Stromal cell of bone marrow (primary cell): ENCODE measurements around the gene SLCO3A1.

ENCODE experiments used
- DNase-seq: peaks from one replicate; pipeline ENCODE4 v3.0.0-alpha.2; 2012; ENCODE audit warnings: low read depth

The SLCO3A1 gene

GRCh38 chr15:92130244-92130643 lies 276.7 kb downstream of the SLCO3A1 start:
- DNase-seq: no peak

GRCh38 chr15:92130906-92131305 lies 277.4 kb downstream of the SLCO3A1 start:
- no peak for DNase-seq

GRCh38 chr15:92132982-92133755 lies 279.7 kb downstream of the SLCO3A1 start:
- no peak for DNase-seq

GRCh38 chr15:92140796-92141195 lies 287.3 kb downstream of the SLCO3A1 start:
- no peak for DNase-seq

- no peak for DNase-seq
These were observed 288.1 kb downstream of the SLCO3A1 start for GRCh38 chr15:92141607-92142006.

GRCh38 chr15:92142242-92143232 lies 289.0 kb downstream of the SLCO3A1 start:
- DNase-seq: peak; percentile 12

- no peak for DNase-seq
These were observed 290.3 kb downstream of the SLCO3A1 start for GRCh38 chr15:92143765-92144164.

- DNase-seq: no peak
These were observed 293.1 kb downstream of the SLCO3A1 start for GRCh38 chr15:92146511-92147150.

- peak; percentile 18 for DNase-seq
These were observed 295.5 kb downstream of the SLCO3A1 start for GRCh38 chr15:92149029-92149428.

GRCh38 chr15:92149465-92149864 lies 296.0 kb downstream of the SLCO3A1 start:
- no peak for DNase-seq

- no peak for DNase-seq
These were observed 297.7 kb downstream of the SLCO3A1 start for GRCh38 chr15:92151168-92151567.

GRCh38 chr15:92151741-92152140 lies 298.2 kb downstream of the SLCO3A1 start:
- DNase-seq: no peak

GRCh38 chr15:92152983-92153382 lies 299.5 kb downstream of the SLCO3A1 start:
- DNase-seq: no peak

GRCh38 chr15:92153620-92154019 lies 300.1 kb downstream of the SLCO3A1 start:
- DNase-seq: no peak

GRCh38 chr15:92155934-92156333 lies 302.4 kb downstream of the SLCO3A1 start:
- no peak for DNase-seq

- no peak for DNase-seq
These were observed 304.3 kb downstream of the SLCO3A1 start for GRCh38 chr15:92157666-92158298.

- DNase-seq: no peak
These were observed 304.9 kb downstream of the SLCO3A1 start for GRCh38 chr15:92158426-92158825.

GRCh38 chr15:92159481-92159880 lies 306.0 kb downstream of the SLCO3A1 start:
- no peak for DNase-seq

GRCh38 chr15:92159906-92160841 lies 306.7 kb downstream of the SLCO3A1 start:
- DNase-seq: no peak

- DNase-seq: no peak
These were observed 307.6 kb downstream of the SLCO3A1 start for GRCh38 chr15:92161039-92161670.
